Measurements from ENCODE around the gene ORAI3.

The ORAI3 gene

GRCh38 chr16:30949650-30950515, 1.0 kb downstream of the ORAI3 start (continued):
- TF ChIP-seq ZNF518A (tag by site-specific recombination; conservative IDR thresholded peaks at IDR 0.05; ENCODE audit: low read depth) (no peak), ZNF341 (tag by site-specific recombination; IDR thresholded peaks at IDR 0.05; ENCODE audit: low read depth) (0 out of 2 replicates have a peak, but pooled peaks have one; percentile 30), ZBTB11 (tag by site-specific recombination; conservative IDR thresholded peaks at IDR 0.05; ENCODE audit: low read depth) (no peak), KLF16 (tag by site-specific recombination; IDR thresholded peaks at IDR 0.05) (0 out of 2 replicates have a peak, but pooled peaks have one; percentile 30), FEZF1 (tag by site-specific recombination; IDR thresholded peaks at IDR 0.05) (no peak), IKZF3 (tag by site-specific recombination; IDR thresholded peaks at IDR 0.05) (0 out of 2 replicates have a peak, but pooled peaks have one; percentile 34), ZEB2 (tag by site-specific recombination; IDR thresholded peaks at IDR 0.05) (peak; percentile 37; the same call in 1 of the 2 replicates), ZNF600 (tag by site-specific recombination; IDR thresholded peaks at IDR 0.05) (peak; percentile 78), ATF2 (tag by site-specific recombination; IDR thresholded peaks at IDR 0.05; ENCODE audit: low read depth) (no peak), AEBP2 (tag by site-specific recombination; IDR thresholded peaks at IDR 0.05; ENCODE audit: borderline replicate concordance) (no peak), SCRT1 (tag by site-specific recombination; IDR thresholded peaks at IDR 0.05; ENCODE audit: borderline replicate concordance) (peak; percentile 99), GLIS1 (tag by site-specific recombination; IDR thresholded peaks at IDR 0.05) (peak; percentile 76), ZNF155 (tag by site-specific recombination; IDR thresholded peaks at IDR 0.05) (no peak), KLF1 (tag by site-specific recombination; IDR thresholded peaks at IDR 0.05) (peak; percentile 95), ZNF10 (tag by site-specific recombination; IDR thresholded peaks at IDR 0.05) (0 out of 2 replicates have a peak, but pooled peaks have one; percentile 17), ZSCAN18 (tag by site-specific recombination; IDR thresholded peaks at IDR 0.05) (no peak), ZNF791 (tag by site-specific recombination; IDR thresholded peaks at IDR 0.05) (no peak), ZNF362 (tag by site-specific recombination; IDR thresholded peaks at IDR 0.05) (no peak), HOXC10 (CRISPR knock-in tag; IDR thresholded peaks at IDR 0.05) (0 out of 2 replicates have a peak, but pooled peaks have one; percentile 70), EGR2 (tag by site-specific recombination; IDR thresholded peaks at IDR 0.05; ENCODE audit: low read depth) (no peak), ZFP3 (tag by site-specific recombination; IDR thresholded peaks at IDR 0.05; ENCODE audit: low read depth) (no peak), HOXD13 (CRISPR knock-in tag; IDR thresholded peaks at IDR 0.05; ENCODE audit: borderline replicate concordance) (no peak)
